ENCODE data around the gene NAV2.

DNA sequence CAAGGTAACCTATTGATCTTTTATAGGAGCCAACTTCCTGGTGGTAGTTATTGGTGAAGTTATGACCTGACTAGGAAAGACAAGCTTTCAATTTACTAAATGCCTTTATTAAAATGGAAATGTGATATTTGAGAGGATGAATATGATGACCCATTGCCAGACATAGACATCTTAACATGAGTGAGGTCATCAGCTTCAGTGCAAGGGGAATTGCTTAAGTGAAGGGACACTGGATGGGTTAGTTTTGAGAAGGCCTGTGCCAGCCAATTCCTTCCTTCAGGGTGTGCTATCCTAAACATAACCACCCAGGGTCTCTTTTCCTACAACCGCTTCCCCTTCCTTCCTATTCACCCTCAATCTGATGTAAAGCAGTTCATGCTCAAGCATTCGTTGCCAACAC, 21.5 kb downstream of the NAV2 start:
- TF ChIP-seq CTCF (IDR thresholded peaks at IDR 0.05; ENCODE audit: borderline replicate concordance, extremely low read depth, low read length, poor library complexity, severe bottlenecking) (no peak), EZH2 (IDR thresholded peaks at IDR 0.05; ENCODE audit: borderline replicate concordance, low read depth, low read length, severe bottlenecking) (no peak)

All from DND-41 (cell line).